ENCODE data around the gene LRBA.

- no peak for TF ChIP-seq CTCF (IDR thresholded peaks at IDR 0.05; ENCODE audit: low read depth, low read length, poor library complexity, severe bottlenecking)
- no peak for TF ChIP-seq EZH2phosphoT487 (IDR thresholded peaks at IDR 0.05; ENCODE audit: borderline replicate concordance, low read length)
These were observed 432.8 kb downstream of the LRBA start, which contains the start of gene MAB21L2 for GRCh38 chr4:150582146-150582872.
